ENCODE data around the gene HSD17B12. TPM values are rescaled to one million over a fixed set of nuclear protein-coding genes. Genes with fewer than 3 reads are reported as not detected.

The HSD17B12 gene
- total RNA-seq, 1 donor from 2014 or later = 61.2 TPM

GRCh38 chr11:43879789-43880639 is 199.5 kb downstream of the HSD17B12 start:
- DNase-seq (ENCODE audit: missing footprints) (no peak), ATAC-seq (peak; percentile 1)
- intact Hi-C loops (cut with DNase I) = no loop called here

GRCh38 chr11:43880640-43881159 is 200.2 kb downstream of the HSD17B12 start, which contains the start of gene ALKBH3:
Gene ALKBH3 (plus strand): TSS chr11:43880831. CDS start chr11:43882653, 1,822 bp downstream.
- DNase-seq (ENCODE audit: missing footprints) (peak; percentile 96), ATAC-seq (peak; percentile 100)
- intact Hi-C loops (cut with DNase I) = no loop called here

- DNase-seq (ENCODE audit: missing footprints) = no peak
- ATAC-seq = no peak
- intact Hi-C loops (cut with DNase I) = loop anchor here (5.0 kb wide), 1 partner anchor 49 kb away; the partner anchor contains the start of gene C11orf96
Observed at GRCh38 chr11:43892851-43893250, 212.3 kb downstream of the HSD17B12 start.

- intact Hi-C loops (cut with DNase I) = loop anchor here (5.0 kb wide), 1 partner anchor 48 kb away; the partner anchor contains the start of gene C11orf96
- no peak for DNase-seq (ENCODE audit: missing footprints)
- ATAC-seq = no peak
Observed at GRCh38 chr11:43894546-43894945, 214.0 kb downstream of the HSD17B12 start.

GRCh38 chr11:43895601-43896000 is 215.1 kb downstream of the HSD17B12 start:
- intact Hi-C loops (cut with DNase I) = no loop called here
- DNase-seq (ENCODE audit: missing footprints) = no peak
- no peak for ATAC-seq

- intact Hi-C loops (cut with DNase I) = no loop called here
- ATAC-seq = no peak
- no peak for DNase-seq (ENCODE audit: missing footprints)
Observed at GRCh38 chr11:43898574-43898973, 218.0 kb downstream of the HSD17B12 start.

GRCh38 chr11:43899094-43899493 is 218.6 kb downstream of the HSD17B12 start:
- intact Hi-C loops (cut with DNase I) = no loop called here
- no peak for ATAC-seq

GRCh38 chr11:43901551-43901950 is 221.0 kb downstream of the HSD17B12 start:
- intact Hi-C loops (cut with DNase I) = no loop called here

More at GRCh38 chr11:43899094-43899493, 218.6 kb downstream of the HSD17B12 start:
- DNase-seq (ENCODE audit: missing footprints) = no peak

GRCh38 chr11:43903078-43903477 is 222.5 kb downstream of the HSD17B12 start:
- intact Hi-C loops (cut with DNase I) = no loop called here
- no peak for DNase-seq (ENCODE audit: missing footprints)
- ATAC-seq = no peak

More at GRCh38 chr11:43901551-43901950, 221.0 kb downstream of the HSD17B12 start:
- DNase-seq (ENCODE audit: missing footprints) (no peak), ATAC-seq (no peak)

- ATAC-seq = no peak
- intact Hi-C loops (cut with DNase I) = no loop called here
- no peak for DNase-seq (ENCODE audit: missing footprints)
Observed at GRCh38 chr11:43903969-43904368, 223.4 kb downstream of the HSD17B12 start.

GRCh38 chr11:43904742-43905535 is 224.4 kb downstream of the HSD17B12 start:
- ATAC-seq = peak; percentile 84
- intact Hi-C loops (cut with DNase I) = loop anchor here (5.0 kb wide), 1 partner anchor 37 kb away; the partner anchor contains the start of gene C11orf96
- no peak for DNase-seq (ENCODE audit: missing footprints)

GRCh38 chr11:43905813-43906241 is 225.3 kb downstream of the HSD17B12 start:
- peak; percentile 56 for ATAC-seq
- no peak for DNase-seq (ENCODE audit: missing footprints)
- intact Hi-C loops (cut with DNase I) = loop anchor here (5.0 kb wide), 1 partner anchor 36 kb away; the partner anchor contains the start of gene C11orf96

Other genes starting within 250 kb of the HSD17B12 start
- gene ALKBH3, start 200.1 kb downstream of the HSD17B12 start, total RNA-seq = 14.2 TPM

All from Right ventricle myocardium inferior (tissue), 1 donor.